Kidney (tissue), 14 donors: ENCODE measurements around the gene PLB1. TPM values are rescaled to one million over a fixed set of nuclear protein-coding genes. Genes with fewer than 3 reads are reported as not detected.

Experiments
- DNase-seq, 5 donors: peaks; one replicate each; pipeline ENCODE4 v3.0.0-alpha.2; 2013 to 2020
- FAIRE-seq: peaks from 2 replicates; lab custom pipeline; 2012; peaks lifted over from hg19 to GRCh38; lab: Jason Lieb, UNC
- H3K27ac ChIP-seq, 2 donors: one replicate each; pipeline ENCODE4 v1.7.0; 2013; ENCODE audit warnings: low read depth in 2 of 2, low read length in 2 of 2, inconsistent platforms in 1 of 2
- H3K27me3 ChIP-seq: one replicate; pipeline ENCODE4 v1.7.1; 2013; ENCODE audit warnings: low read length, inconsistent platforms; ENCODE audit not compliant: control insufficient read depth, insufficient read depth
- H3K36me3 ChIP-seq, 3 donors: one replicate each; pipeline versions ENCODE4 v1.7.0 to v1.7.1; 2013; ENCODE audit warnings: low read length in 3 of 3, control low read depth in 1 of 3, inconsistent platforms in 1 of 3; ENCODE audit not compliant: insufficient read depth in 3 of 3, control insufficient read depth in 2 of 3
- H3K4me1 ChIP-seq, 3 donors: one replicate each; pipeline versions ENCODE4 v1.7.0 to v1.7.1; 2013; ENCODE audit warnings: low read length in 3 of 3, inconsistent platforms in 1 of 3, low read depth in 1 of 3; ENCODE audit not compliant: control insufficient read depth in 2 of 3, insufficient read depth in 2 of 3
- H3K4me3 ChIP-seq, 3 donors: one replicate each; pipeline versions ENCODE4 v1.7.0 to v1.8.1; 2013; ENCODE audit warnings: low read length in 3 of 3, control low read depth in 1 of 3, inconsistent platforms in 1 of 3
- H3K9ac ChIP-seq, 3 donors: one replicate each; pipeline versions ENCODE4 v1.7.0 to v1.7.1; 2013; ENCODE audit warnings: low read length in 3 of 3, control low read depth in 1 of 3, inconsistent platforms in 1 of 3
- H3K9me3 ChIP-seq, 3 donors: one replicate each; pipeline versions ENCODE4 v1.7.0 to v1.7.1; 2013; ENCODE audit warnings: low read length in 3 of 3, control low read depth in 1 of 3, inconsistent platforms in 1 of 3; ENCODE audit not compliant: control insufficient read depth in 2 of 3, insufficient read depth in 1 of 3
- CTCF ChIP-seq: IDR thresholded peaks from 3 replicates; pipeline ENCODE4 v1.5.1; 2012; ENCODE audit warnings: mild to moderate bottlenecking, moderate library complexity, borderline replicate concordance; ENCODE audit not compliant: insufficient read depth; ENCODE audit errors: extremely low read depth
- intact Hi-C: fragments of 100-400 bp; cut with DNase I; formaldehyde crosslinking; loops from one replicate; pipeline ENCODE4 v1.11.1; 2022
- polyA plus RNA-seq: library from polyadenylated mRNA; stranded (reverse); fragments of 350-450 nt; fragmentation: Illumina TruSeq; extraction: RNeasy Lipid Tissue Mini Kit (QIAGEN cat#74804); gene quantifications from one replicate; pipeline ENCODE4 v1.2.3, GENCODE V29; 2014; ENCODE audit warnings: low read depth, low replicate concordance; ENCODE audit not compliant: insufficient read depth
- total RNA-seq: library from RNA; stranded (reverse); fragmentation: NEBNext Ultra II Directional; extraction: Animal tissue kit (Norgen Biotek cat#: 25700); gene quantifications from one replicate; pipeline ENCODE4 v1.2.1, GENCODE V29; 2021
- donor health status: control.
- donor health status: control.
- donor health status: control.
- donor health status: control.
- donor health status: control.
- donor health status: DM: yes; HTN: yes; CAD: no.
- donor health status: Normal renal cell carcinoma (clear cell type).

Gene PLB1
- total and polyA plus RNA-seq, 2 donors from 2014 or later, result 0.95 to 6.8 TPM

GRCh38 chr2:28521663-28522062, 25.8 kb downstream of the PLB1 start:
- no peak for TF ChIP-seq CTCF
- Histone ChIP-seq H3K4me1 (no peaks in the 10 kb centered on the region), H3K27ac (no peak overlapping the region), H3K9me3 (no peaks in the 10 kb centered on the region), H3K27me3 (no peaks in the 10 kb centered on the region), H3K9ac (no peak overlapping the region), H3K4me3 (no peak overlapping the region), H3K36me3 (no peaks in the 10 kb centered on the region)
- no peak for FAIRE-seq
- intact Hi-C loops, result no loop called here
- peak in 4 of 5 donors; percentile 79 to 82 (median 80) for DNase-seq

- H3K36me3 ChIP-seq, result no peaks in the 10 kb centered on the region
- H3K9ac ChIP-seq, result no peak overlapping the region
- DNase-seq (no peak), FAIRE-seq (no peak)
- TF ChIP-seq CTCF, result no peak
- H3K4me1 ChIP-seq, result no peaks in the 10 kb centered on the region
- no peak overlapping the region for H3K4me3 ChIP-seq
- intact Hi-C loops, result no loop called here
- no peaks in the 10 kb centered on the region for H3K9me3 ChIP-seq
- no peaks in the 10 kb centered on the region for H3K27me3 ChIP-seq
- H3K27ac ChIP-seq, result no peak overlapping the region
Measured at GRCh38 chr2:28522481-28522880, 26.6 kb downstream of the PLB1 start.

GRCh38 chr2:28523902-28524301, 28.0 kb downstream of the PLB1 start:
- Histone ChIP-seq H3K4me1 (no peaks in the 10 kb centered on the region), H3K9ac (no peak overlapping the region), H3K4me3 (no peak overlapping the region), H3K9me3 (no peaks in the 10 kb centered on the region), H3K36me3 (no peaks in the 10 kb centered on the region), H3K27me3 (no peaks in the 10 kb centered on the region), H3K27ac (no peak overlapping the region)
- intact Hi-C loops, result no loop called here
- DNase-seq, result no peak
- TF ChIP-seq CTCF, result no peak
- no peak for FAIRE-seq

GRCh38 chr2:28525481-28525880, 29.6 kb downstream of the PLB1 start:
- no peak overlapping the region for H3K27ac ChIP-seq
- FAIRE-seq (no peak), DNase-seq (no peak)
- no peak overlapping the region for H3K4me3 ChIP-seq
- H3K4me1 ChIP-seq, result no peaks in the 10 kb centered on the region
- no peaks in the 10 kb centered on the region for H3K36me3 ChIP-seq
- intact Hi-C loops, result no loop called here
- H3K9me3 ChIP-seq, result no peaks in the 10 kb centered on the region
- H3K9ac ChIP-seq, result no peak overlapping the region
- no peak for TF ChIP-seq CTCF
- no peaks in the 10 kb centered on the region for H3K27me3 ChIP-seq
